HFF-Myc (cell line): Measurements from ENCODE around the gene PDCD7.
A peak's percentile ranks its signal among the peaks of the same experiment; 100 is the strongest.
"Not testable (repeated sequence)": the region's sequence is repeated elsewhere in the genome, so short reads cannot be mapped to it uniquely, and the experiment has no call there.

ENCODE experiments used
- DNase-seq: peaks from one replicate; pipeline ENCODE4 v3.0.0-alpha.2; 2011; ENCODE audit warnings: low read depth; ENCODE audit errors: extremely low read depth
- H3K4me3 ChIP-seq: replicated peaks from 2 replicates; pipeline ENCODE4 v1.5.1; 2011; ENCODE audit warnings: low read depth, mild to moderate bottlenecking, control low read depth, low read length
- TF ChIP-seq, protein P1 (sequence below): IDR thresholded peaks from 2 replicates; pipeline ENCODE4 v1.5.1; 2012; ENCODE audit warnings: mild to moderate bottlenecking, low read depth, low read length, control low read depth; ENCODE audit errors: missing control alignments

The PDCD7 gene

DNA sequence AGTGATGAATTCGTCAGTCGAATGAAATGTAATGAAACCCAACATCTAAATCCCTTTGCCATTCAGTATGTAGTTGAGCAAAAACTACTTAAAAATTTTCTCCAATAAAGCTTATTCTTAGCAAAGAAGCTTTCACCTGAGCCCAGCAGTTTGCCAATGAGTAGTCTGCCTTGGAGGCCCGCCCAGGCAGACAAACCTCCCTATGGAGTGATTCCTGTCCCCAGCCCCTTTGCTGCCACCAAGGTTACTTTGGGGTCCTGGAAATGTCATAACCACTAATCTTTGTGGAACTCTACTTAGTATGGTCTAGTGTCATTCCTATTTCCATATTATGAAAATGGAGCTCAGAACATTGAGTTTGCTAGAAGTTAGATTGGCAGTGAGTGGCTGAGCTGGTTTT, 30.7 kb downstream of the PDCD7 start:
- TF ChIP-seq, protein P1, sequence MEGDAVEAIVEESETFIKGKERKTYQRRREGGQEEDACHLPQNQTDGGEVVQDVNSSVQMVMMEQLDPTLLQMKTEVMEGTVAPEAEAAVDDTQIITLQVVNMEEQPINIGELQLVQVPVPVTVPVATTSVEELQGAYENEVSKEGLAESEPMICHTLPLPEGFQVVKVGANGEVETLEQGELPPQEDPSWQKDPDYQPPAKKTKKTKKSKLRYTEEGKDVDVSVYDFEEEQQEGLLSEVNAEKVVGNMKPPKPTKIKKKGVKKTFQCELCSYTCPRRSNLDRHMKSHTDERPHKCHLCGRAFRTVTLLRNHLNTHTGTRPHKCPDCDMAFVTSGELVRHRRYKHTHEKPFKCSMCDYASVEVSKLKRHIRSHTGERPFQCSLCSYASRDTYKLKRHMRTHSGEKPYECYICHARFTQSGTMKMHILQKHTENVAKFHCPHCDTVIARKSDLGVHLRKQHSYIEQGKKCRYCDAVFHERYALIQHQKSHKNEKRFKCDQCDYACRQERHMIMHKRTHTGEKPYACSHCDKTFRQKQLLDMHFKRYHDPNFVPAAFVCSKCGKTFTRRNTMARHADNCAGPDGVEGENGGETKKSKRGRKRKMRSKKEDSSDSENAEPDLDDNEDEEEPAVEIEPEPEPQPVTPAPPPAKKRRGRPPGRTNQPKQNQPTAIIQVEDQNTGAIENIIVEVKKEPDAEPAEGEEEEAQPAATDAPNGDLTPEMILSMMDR: no peak
- H3K4me3 ChIP-seq: no peak overlapping the region
- no peak for DNase-seq

DNA sequence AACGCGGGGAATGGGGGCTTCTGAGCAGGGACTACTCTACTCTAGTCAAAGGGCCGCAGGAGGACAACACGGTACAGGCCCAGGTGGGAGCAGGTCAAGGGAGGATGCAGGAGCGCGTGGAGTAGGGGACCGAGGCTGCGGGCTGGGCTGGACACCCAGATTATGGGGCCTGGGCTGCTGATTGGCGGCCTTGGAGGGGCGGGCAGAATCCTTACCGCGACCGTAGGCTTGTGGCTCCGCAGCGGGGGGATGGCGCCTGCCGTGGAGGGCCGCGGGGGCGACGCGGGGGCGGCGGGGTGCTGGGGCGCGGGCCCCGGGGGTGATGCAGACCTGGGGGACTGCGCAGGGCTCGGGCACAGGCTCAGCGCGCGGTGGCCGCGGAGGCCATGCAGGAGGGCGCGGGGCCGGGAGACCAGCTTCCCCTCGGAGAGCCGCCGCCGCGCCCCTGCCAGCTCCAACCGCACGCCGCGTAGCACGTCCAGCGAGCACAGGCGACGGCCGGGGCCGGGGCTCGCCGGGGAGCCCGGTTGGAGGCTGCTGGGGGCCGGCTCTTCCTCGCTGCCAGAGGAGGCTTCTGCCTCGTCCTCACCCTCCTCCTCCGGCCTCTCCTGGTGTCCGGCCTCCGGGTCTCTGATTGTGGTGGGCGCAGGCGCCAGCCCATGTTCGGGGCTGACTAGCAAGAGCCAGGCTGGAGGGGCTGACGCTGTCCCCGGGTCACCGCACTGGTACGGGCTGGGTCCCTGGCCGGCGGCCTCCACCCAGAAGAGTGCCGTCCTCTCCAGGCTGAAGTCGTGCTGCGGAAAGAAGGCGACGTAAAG, 31.5 kb downstream of the PDCD7 start:
- TF ChIP-seq, protein P1: no peak
- no peak overlapping the region for H3K4me3 ChIP-seq
- DNase-seq: no peak

DNA sequence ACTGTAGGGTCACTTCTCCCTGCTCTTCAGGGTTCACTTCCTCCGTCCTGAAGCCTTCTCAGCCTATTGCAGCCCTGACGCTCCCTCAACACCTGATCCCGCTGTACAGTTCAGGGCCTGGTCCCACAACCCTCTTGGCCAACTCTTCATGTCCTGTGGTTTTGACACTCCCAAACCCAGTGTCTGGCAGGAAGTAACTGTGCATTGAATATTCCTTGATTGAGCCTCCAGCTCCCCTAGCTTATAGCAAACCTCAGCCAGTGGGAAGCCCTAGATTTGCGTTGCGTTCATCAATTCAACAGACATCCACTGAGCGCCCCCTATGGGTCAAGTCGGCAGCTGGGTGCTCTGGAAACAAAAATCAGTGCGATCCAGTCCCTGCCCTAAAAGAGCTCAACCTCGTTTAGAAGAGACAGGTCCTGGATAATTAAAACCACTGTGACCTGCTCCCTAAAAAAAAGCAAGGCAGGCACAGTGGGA, 32.2 kb downstream of the PDCD7 start:
- TF ChIP-seq, protein P1: peak; percentile 93
- peak; percentile 49 for DNase-seq

DNA sequence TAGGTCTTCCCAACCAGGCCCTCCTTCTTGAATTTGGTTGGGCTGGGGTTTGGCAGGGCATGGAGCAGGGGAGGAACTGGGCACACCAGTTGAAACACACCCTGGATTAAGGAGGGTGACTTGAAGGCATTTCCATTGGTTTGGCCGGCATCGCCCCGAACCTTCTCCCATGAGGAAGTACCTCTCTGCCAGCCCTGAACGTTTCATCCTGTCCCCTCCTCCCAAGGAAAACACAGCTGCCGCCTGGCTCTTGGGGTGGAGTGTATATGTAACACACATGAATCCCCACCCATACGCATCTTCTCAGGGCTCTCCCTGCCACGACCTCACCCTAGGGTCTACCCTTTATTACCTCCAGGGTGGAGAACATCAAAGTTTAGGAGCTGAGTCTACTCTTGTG, 33.2 kb downstream of the PDCD7 start:
- no peak for DNase-seq
- TF ChIP-seq, protein P1: no peak
- no peak overlapping the region for H3K4me3 ChIP-seq

More for the DNA sequence above, 32.2 kb downstream of the PDCD7 start:
- H3K4me3 ChIP-seq: no peak overlapping the region

DNA sequence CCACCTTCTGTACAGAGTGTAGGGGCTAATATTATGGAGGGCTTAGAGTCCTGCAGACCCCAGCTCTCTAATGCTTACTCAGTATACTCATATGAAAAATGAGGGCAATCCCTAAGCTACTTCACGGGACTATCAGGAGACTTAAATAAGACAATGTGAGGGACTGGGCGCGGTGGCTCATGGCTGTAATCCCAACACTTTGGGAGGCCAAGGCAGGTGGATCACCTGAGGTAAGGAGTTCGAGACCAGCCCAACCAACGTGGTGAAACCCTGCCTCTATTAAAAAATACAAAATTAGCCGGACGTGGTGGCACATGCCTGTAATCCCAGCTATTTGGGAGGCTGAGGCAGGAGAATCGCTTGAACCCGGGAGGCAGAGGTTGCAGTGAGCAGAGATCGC, 33.8 kb downstream of the PDCD7 start:
- not testable (repeated sequence) for DNase-seq, H3K4me3 ChIP-seq

DNA sequence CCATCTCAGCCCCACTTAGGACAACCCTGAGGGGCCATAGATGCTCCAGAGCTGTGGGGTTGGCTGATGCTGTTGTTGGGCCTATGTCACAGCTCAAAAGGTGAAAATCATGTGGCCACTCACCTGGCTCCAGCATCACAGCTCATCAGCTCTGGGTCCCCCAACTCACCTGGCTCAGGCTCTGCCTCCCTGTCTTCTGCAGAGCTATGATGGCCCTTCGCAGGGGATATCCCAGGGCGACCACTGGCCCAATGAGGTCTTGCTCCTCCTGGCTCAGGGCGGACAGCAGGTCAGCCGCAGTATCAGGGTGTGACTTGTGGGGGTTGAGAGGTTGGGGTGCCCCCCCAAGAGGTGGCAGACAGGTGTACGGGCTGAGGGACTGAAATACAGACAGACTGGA, 34.3 kb downstream of the PDCD7 start:
- no peak overlapping the region for H3K4me3 ChIP-seq
- TF ChIP-seq, protein P1: no peak

DNA sequence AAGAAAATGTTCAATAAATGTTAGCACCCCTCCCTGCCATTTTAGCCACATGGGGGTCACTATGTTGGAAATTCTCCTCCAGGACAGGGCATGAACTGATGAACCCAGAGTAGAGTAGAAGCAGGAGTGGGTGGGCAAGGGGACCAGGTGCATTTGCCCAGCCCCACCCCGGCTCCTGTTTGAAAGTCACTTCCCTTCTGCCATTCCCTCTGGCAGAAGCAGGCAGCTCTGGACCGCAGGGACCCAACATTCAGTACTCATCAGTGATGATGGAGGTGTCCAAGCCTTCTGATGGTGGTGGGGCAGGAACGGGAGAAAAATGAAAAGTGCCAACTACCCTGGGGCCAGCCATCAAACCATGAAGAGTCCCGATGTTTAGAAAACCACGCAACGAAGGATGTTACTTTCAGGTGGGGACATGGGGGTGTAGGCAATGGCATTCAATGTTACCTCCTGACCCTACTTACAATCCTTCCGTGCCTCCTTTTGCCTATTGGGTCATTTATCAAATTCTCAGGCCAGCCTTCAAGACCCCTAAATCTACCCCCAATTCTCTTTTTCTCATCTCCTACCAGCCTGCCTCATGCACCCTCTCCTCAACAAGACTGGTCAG, 35.9 kb downstream of the PDCD7 start:
- H3K4me3 ChIP-seq: no peak overlapping the region
- DNase-seq: no peak
- TF ChIP-seq, protein P1: no peak

More for the DNA sequence above, 34.3 kb downstream of the PDCD7 start:
- no peak for DNase-seq
